LNCaP clone FGC (cell line): ENCODE measurements around the gene DOCK4.

Experiments used
- DNase-seq: peaks from one replicate; pipeline ENCODE4 v3.0.0-alpha.2; 2011; ENCODE audit warnings: low read depth
- H3K4me3 ChIP-seq: 2 replicates; pipeline ENCODE4 v1.5.1; 2011; ENCODE audit warnings: mild to moderate bottlenecking, low read depth, low read length, control low read depth
- TF ChIP-seq, protein P1 (sequence below): IDR thresholded peaks from 2 replicates; pipeline ENCODE4 v1.5.1; 2012; ENCODE audit warnings: mild to moderate bottlenecking; ENCODE audit not compliant: control insufficient read depth, insufficient read depth; ENCODE audit errors: extremely low read depth

The DOCK4 gene

GRCh38 chr7:111960984-111961383 is 245.2 kb downstream of the DOCK4 start:
- no peak overlapping the region for H3K4me3 ChIP-seq
- DNase-seq = no peak
- TF ChIP-seq, protein P1, sequence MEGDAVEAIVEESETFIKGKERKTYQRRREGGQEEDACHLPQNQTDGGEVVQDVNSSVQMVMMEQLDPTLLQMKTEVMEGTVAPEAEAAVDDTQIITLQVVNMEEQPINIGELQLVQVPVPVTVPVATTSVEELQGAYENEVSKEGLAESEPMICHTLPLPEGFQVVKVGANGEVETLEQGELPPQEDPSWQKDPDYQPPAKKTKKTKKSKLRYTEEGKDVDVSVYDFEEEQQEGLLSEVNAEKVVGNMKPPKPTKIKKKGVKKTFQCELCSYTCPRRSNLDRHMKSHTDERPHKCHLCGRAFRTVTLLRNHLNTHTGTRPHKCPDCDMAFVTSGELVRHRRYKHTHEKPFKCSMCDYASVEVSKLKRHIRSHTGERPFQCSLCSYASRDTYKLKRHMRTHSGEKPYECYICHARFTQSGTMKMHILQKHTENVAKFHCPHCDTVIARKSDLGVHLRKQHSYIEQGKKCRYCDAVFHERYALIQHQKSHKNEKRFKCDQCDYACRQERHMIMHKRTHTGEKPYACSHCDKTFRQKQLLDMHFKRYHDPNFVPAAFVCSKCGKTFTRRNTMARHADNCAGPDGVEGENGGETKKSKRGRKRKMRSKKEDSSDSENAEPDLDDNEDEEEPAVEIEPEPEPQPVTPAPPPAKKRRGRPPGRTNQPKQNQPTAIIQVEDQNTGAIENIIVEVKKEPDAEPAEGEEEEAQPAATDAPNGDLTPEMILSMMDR = no peak

- no peak overlapping the region for H3K4me3 ChIP-seq
- TF ChIP-seq, protein P1 = no peak
- no peak for DNase-seq
Measured at GRCh38 chr7:111958896-111959295, 247.3 kb downstream of the DOCK4 start.

DNA sequence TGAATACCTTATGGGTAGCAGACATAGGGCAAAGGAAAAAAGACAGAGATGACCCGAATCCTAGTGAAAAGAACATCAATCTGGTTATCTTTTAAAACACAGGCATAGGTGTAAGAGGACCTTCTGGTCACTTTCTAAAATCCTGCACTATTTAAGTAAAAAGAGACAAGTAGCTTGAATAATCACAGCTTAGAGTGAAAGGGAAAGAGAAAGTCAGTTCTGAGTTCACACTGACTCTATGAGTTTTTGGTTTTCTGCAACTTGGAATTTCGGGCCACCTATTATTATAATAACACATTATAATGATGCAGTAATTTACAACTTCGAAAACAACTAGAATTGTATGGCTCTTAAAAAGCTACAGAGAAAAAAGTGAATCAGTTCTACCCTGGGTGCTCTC is 247.8 kb downstream of the DOCK4 start:
- no peak for DNase-seq
- TF ChIP-seq, protein P1 = no peak
- no peak overlapping the region for H3K4me3 ChIP-seq

DNA sequence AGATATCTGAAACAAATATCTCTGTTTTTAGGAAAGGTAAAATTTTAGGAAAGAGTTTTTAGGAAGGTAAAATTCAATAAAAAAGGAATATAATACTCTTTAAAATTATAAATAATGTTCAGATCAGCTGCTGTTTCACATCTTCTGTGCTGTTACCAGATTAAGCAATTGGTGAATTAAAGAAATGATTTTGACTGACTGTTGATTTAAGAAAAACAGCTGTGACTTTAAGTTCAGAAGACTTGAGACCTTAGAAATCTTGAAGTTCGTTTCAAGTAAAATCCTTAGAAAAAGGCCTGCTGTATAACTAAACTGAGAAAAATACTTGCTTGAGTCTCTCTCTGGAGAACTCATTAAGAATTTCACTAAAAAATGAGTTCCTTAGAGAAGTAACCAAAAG is 250.6 kb downstream of the DOCK4 start:
- TF ChIP-seq, protein P1 = no peak
- no peak overlapping the region for H3K4me3 ChIP-seq
- no peak for DNase-seq

- TF ChIP-seq, protein P1 = no peak
- no peak for DNase-seq
- no peak overlapping the region for H3K4me3 ChIP-seq
Measured at GRCh38 chr7:111954474-111955381, 251.5 kb downstream of the DOCK4 start.

DNA sequence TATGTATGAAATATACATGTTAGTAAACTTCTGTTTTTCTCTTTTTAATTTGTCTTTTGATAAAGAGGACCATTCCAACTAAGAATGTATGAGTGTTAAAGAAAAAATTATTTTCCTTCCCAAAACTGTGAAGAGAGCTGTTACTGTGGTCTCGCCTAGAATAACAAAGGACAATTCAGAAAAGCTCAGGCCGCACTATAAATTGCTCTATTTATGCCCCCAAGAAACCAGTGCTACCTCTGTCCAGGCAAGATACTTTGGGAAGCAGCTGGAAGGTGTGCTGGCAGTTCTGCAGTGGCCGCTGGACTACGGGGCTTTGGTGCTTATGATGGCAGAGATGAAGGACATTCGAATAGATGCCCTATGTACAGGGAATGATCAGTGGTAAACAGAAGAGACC is 252.1 kb downstream of the DOCK4 start:
- no peak for DNase-seq
- TF ChIP-seq, protein P1 = no peak
- no peak overlapping the region for H3K4me3 ChIP-seq
